SK-N-SH treated with all-trans-retinoic acid at 6 μM for 48 hours (cell line): ENCODE results near the gene ADGRG6.

Experiments
- CSDC2 ChIP-seq: fragments of 250-450 bp; sonication (Bioruptor Pico); IDR thresholded peaks from 2 replicates; pipeline ENCODE4 v1.5.0; 2020; ENCODE audit warnings: mild to moderate bottlenecking, moderate library complexity
- OSR1 ChIP-seq: fragments of 250-450 bp; sonication (Bioruptor Pico); IDR thresholded peaks from 2 replicates; pipeline ENCODE4 v1.8.0; 2022; ENCODE audit warnings: moderate library complexity, mild to moderate bottlenecking, inconsistent platforms
- TOX ChIP-seq: fragments of 250-450 bp; sonication (Bioruptor Pico); IDR thresholded peaks from 2 replicates; pipeline ENCODE4 v1.8.0; 2021; ENCODE audit warnings: mild to moderate bottlenecking, moderate library complexity, borderline replicate concordance

GRCh38 chr6:142489722-142490610 is 188.2 kb downstream of the ADGRG6 start:
- TF ChIP-seq TOX (CRISPR knock-in tag) (no peak), OSR1 (CRISPR knock-in tag) (no peak), CSDC2 (no peak)
